Epithelial cell of proximal tubule (primary cell): Measurements from ENCODE around the gene COL20A1. TPM values are rescaled to one million over a fixed set of nuclear protein-coding genes. Genes with fewer than 3 reads are reported as not detected.

Source experiments
- DNase-seq: peaks from one replicate; pipeline ENCODE4 v3.0.0-alpha.2; 2011; ENCODE audit warnings: low read depth
- H3K4me3 ChIP-seq: 2 replicates; pipeline ENCODE4 v1.5.1; 2011; ENCODE audit warnings: low read depth, mild to moderate bottlenecking, low read length
- CTCF ChIP-seq: conservative IDR thresholded peaks from 2 replicates; pipeline ENCODE4 v1.5.1; 2012; ENCODE audit warnings: low read depth, mild to moderate bottlenecking, low read length
- total RNA-seq: library from RNA; depleted of rRNA; stranded (reverse); fragments of >200 nt; gene quantifications from 2 replicates; pipeline ENCODE4 v1.2.3, GENCODE V29; 2015

COL20A1 gene
- total RNA-seq, 1 donor from 2014 or later = not detected

- no peak for DNase-seq
- H3K4me3 ChIP-seq = no peak overlapping the region
- TF ChIP-seq CTCF = no peak
Observed at GRCh38 chr20:63363013-63363957, 70.3 kb downstream of the COL20A1 start.

- DNase-seq = no peak
- no peak for TF ChIP-seq CTCF
Observed at GRCh38 chr20:63363981-63364561, 71.1 kb downstream of the COL20A1 start.

GRCh38 chr20:63364801-63365585 is 72.0 kb downstream of the COL20A1 start:
- TF ChIP-seq CTCF = no peak
- no peak for DNase-seq

More at GRCh38 chr20:63363981-63364561, 71.1 kb downstream of the COL20A1 start:
- no peak overlapping the region for H3K4me3 ChIP-seq

GRCh38 chr20:63365601-63366389 is 72.8 kb downstream of the COL20A1 start:
- no peak for TF ChIP-seq CTCF
- H3K4me3 ChIP-seq = no peak overlapping the region
- no peak for DNase-seq

More at GRCh38 chr20:63364801-63365585, 72.0 kb downstream of the COL20A1 start:
- no peak overlapping the region for H3K4me3 ChIP-seq

GRCh38 chr20:63366390-63367365 is 73.7 kb downstream of the COL20A1 start:
- H3K4me3 ChIP-seq = no peak overlapping the region
- DNase-seq = no peak
- no peak for TF ChIP-seq CTCF
